NCI-H446 treated with DMSO at 0.1 percent for 48 hours (cell line): Measurements from ENCODE around the gene FAM81B.
"Not testable (repeated sequence)": the region's sequence is repeated elsewhere in the genome, so short reads cannot be mapped to it uniquely, and the experiment has no call there.

Experiments
- DNase-seq: peaks from one replicate; lab custom pipeline; 2025; lab: John Stamatoyannopoulos, UW

Gene FAM81B, protein sequence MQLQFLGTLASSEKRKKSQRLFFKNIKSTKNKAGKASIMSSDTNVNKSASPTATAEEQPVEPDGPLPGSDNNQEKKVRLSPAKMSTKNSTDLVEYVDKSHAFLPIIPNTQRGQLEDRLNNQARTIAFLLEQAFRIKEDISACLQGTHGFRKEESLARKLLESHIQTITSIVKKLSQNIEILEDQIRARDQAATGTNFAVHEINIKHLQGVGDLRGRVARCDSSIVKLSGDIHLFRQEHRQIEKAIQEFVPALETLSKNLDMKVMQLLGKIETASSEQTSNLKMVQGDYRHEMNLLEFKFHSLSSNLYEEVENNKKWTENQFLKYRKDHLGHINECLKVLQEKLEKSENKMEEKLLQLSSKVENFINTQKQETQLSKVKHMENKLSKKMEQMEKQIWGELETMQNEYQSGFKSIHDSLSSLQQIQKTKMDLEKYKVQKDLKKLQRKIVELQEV

DNA sequence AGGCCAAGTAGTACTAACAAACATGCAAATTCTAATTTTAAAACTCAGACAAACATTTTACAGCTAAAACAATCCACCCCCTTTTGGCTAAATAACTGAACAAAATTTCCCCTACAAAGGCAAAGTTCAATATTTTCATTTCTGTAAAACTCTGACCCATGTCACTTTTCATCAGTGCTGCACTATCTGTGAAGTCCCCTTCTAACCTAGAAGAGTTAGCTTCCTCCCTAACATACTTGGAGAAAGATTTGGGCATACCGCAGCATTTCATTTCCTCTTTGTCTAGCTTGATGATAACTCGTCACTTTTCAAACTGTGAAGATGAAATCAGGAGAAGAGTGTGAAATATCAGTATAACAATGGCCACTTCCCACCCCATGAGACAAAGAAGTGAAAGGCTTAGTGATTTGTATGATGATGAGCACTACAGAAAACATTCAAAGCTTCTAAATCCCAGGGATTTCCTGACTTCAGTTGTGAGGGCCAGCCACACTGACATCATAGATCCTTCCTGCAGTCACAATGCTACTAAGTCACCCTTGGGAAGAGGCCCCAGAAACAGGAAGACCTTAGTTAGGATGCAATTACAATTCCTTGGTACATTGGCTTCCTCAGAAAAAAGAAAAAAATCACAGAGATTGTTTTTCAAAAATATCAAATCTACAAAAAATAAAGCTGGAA is at the start of gene FAM81B:
TSS of gene FAM81B (plus strand) at position 555 of the 681 bp plus-strand sequence. CDS start at position 579, 24 bp downstream.
- no peak for DNase-seq

DNA sequence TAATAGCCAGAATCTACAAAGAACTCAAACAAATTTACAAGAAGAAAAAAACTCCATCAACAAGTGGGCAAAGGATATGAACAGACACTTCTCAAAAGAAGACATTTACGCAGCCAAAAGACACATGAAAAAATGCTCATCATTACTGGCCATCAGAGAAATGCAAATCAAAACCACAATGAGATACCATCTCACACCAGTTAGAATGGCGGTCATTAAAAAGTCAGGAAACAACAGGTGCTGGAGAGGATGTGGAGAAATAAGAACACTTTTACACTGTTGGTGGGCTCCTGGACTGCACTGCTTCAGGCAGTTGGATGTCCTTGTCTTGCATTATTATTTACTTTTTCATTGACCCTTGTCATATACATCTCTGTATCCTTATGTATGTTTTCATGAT is 49.7 kb upstream of the FAM81B start:
- not testable (repeated sequence) for DNase-seq

DNA sequence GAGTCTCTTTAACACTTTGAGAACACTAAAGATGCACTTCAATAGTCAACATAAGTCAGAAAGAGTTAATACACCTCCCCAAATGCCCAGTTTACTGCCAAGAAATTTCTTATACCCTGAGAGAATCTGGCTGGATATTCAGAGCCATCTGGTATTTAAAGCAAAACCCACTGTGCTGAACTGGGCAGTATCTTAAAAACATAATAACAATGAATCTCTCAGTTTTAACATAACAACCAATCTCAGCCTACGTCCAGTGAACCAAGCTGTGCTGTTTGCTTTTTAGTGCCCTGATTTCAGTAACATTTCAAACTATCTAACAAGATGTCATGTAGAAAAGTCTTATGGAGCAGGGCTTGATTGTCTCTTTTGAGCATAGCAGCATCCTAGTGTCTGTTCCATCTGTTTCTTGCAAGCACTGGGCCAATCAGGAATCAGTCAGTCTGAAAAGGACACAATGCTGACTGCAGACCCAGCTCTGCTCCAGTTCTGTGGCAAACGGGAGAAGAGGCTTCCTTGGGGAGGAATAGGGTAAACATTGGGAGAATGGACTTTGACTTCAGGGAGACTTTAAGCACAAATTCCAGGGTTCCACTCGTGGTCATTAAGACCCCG is 43.6 kb upstream of the FAM81B start:
- DNase-seq: peak; percentile 87

DNA sequence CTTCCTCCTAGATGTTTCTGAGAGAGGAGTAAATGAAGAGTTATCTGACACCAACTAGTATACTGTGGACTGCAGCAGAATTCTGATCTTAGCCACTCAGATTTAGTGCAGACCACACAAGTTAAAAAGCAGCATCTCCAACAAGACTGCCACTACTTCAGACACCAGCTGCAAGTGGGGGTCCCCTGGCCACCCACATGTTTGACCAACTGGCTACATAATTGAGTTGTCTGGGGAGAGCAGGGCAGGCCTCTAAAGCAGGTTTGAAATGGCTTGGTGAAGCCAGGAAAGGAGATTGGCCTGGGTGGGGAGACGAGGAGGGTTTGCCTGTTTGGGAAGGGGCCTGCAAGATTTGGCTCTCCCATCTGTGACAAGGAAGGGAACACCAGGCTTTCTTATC is 40.5 kb upstream of the FAM81B start:
- DNase-seq: no peak

DNA sequence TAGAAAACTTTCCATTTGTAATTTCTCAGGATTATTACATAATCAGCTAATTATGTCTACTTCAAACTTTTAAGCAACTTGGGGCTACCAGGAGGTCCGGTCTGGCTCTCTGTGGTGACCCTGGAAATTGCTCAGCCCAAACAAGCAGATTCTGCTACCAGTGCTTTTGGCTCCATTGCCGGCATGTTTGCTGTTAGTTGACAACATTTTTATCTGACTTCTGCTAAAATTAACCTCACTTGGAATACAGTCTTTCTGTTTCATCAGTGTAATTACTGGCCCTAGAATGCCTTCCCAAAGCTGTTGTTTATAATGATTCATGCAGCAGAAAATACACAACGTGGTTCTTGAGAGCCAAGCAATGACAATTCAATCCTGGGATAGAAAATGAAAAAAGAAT is 38.5 kb upstream of the FAM81B start:
- no peak for DNase-seq

DNA sequence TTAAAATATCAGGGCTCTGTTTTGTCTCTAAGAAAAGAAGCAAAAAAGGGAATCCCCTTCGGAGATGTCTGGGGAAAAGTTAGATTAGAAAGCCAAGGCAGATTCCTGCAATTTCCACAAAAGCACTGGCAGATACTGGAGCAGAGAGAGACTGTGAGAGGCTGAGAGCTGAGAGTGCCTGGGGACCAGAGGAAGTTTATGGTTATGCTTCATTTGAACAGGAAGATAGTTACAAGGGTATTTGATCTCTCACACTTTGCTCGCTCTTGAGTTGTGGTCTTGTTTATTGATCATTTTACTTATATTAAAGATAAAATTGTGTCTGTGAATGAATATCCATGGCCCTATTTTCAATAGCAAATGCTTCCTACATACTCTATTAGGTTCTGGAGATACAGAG is 32.8 kb upstream of the FAM81B start:
- DNase-seq: no peak

DNA sequence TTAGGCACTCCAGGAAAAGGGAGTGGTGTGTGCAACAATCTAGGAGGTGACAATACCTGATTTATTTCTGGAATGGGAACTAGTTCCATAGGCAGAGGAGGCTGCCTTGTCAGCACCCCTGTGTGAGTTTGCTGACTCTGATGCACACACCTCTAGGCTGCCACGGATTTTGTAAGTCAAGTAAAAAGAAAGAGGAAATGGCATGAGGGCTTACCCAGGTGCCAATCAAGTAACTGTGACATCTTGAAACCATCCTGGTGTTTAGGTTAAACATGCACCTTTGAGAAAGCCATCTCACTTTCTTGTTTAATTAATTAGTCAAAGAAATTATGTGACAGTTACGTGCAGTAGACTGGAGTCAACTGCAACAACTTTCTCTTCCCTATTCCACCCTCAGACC is 32.3 kb upstream of the FAM81B start:
- DNase-seq: no peak

DNA sequence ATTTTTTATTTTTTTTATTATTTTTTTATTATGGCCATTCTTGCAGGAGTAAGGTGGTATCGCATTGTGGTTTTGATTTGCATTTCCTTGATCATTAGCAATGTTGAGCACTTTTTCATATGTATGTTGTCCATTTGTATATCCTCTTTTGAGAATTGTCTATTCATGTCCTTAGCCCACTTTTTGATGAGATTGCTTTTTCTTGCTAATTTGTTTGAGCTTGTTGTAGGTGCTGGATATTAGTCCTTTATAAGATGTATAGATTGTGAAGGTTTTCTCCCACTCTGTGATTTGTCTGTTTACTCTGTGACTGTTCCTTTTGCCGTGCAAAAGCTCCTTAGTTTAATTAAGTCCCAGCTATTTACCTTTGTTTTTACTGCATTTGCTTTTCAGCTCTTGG is 30.5 kb upstream of the FAM81B start:
- DNase-seq: not testable (repeated sequence)

DNA sequence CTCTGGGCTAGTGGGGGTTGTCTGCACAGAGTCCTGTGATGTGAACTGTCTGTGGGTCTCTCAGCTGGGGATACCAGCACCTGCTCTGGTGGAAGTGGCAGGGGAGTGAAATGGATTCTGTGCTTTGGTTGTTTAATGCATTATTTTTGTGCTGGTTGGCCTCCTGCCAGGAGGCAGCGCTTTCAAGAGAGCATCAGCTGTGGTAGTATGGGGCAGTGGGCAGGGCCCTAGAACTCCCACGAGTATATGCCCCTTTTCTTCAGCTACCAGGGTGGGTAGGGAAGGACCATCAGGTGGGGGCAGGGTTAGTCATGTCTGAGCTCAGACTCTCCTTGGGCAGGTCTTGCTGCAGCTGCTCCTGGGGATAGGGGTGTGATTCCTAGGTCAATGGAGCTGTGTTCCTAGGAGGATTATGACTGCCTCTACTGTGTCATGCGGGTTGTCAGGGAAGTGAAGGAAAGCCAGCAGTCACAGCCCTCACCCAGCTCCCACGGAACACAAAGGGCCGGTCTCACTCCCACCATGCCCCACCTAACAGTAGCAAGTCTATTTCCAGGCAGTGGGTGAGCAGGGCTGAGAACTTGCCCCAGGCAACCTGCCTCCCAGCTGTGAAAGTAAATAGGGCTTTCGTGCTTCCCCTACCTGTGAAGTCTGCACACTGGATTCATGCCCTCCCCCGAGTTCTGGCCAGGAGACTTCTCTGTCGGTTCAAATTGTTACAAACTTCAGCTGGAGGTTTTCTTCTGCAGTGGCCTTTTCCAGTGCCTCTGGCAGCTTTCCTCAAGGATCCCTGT is 25.7 kb upstream of the FAM81B start:
- no peak for DNase-seq

DNA sequence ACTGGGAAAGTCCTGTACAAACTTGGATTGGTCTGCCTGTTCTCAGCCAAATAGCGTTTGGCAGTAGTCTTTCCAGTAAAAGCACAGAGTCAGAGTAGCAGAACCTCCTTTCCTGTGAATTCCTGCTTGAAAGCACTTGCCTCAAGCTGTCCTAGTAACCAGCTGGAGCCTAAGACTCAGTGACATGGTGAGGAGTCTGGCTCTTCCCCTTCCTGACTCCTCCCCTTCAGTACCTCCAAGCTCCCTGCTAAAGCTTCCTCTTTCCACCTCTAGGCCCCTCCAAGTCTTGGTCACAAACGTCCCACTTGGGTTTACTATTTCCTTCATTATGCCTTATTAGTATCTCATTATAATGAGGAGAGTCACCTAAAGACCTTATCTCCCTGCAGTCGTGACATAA is 21.4 kb upstream of the FAM81B start:
- DNase-seq: no peak

DNA sequence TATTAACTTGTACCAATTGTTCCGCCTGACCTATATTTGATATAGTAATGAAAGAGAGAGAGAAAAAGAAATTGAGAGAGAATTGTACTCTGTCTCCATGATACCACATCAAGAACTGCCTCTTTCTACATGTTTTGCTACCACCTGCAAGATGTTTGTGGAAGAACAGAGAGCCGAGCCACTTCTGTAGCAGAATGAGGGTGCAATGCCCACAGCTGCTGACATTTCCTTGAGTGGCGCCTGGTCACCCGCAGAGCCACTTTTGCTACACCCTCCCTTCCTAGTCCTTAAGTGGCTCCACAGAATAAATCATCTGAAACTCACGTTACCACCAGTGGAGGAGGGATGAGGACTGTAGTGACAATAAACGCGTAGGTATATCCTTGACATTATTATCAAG is 17.1 kb upstream of the FAM81B start:
- DNase-seq: no peak

DNA sequence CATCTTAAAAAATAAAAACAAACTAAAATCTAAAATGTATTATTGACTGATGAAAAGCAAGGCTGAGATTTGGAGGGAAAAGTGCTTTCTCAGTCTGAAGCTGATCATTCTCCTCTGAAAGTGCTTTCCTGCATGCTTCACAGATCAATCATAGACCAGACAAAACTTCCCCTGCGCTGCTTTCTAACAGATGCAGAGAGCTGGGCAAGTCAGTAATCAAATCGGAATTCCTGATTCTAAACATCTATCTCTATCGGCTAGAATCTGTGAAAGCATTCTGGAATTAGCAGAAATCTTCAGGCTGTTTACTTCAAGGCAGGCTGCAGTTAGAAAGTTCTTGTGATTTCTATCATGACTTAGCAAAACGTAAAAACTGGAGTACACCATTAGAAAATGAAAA is 15.6 kb upstream of the FAM81B start:
- no peak for DNase-seq

DNA sequence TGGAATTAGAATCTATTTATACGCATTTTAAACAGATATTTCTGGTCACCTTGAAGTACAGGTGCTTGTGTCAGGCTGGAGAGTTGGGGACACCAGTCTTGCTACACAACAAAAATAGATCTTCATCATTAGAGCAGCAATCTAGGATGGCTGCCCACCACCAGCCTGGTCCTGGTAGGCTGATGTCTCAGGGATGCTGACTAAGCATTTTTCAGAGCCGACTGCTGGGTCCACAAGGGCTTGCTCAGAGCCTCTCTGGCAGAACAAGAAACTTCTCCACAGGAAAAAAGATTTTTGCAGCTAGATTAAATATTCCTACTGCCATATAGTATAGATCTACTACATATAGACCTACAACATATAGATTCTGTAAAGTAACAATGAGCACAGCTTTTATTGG is 12.0 kb upstream of the FAM81B start:
- DNase-seq: no peak

DNA sequence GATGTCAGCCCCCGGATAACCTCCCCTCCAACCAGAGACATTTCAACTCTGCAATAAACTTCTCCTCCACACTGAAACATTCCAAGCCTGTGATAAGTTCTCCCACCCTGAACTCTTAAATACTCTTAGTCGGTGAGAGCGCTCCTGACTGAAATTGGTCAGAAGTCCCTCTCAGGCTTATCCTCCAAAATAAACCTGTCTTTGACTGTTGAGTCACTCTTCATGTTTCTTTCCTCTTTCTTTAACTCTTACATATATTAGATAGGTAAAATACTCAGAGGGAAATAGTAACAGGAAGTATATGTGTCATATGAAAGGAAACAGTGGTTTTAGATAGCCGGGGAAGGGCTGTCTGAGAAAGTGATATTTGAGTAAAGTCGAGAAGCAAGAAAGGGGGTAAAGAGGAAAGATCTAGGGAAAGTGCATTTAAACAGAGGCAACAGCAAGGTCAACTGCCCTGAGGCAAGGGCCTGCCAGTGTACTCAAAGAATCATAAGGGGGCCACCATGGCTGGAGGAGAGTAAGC is 11.0 kb upstream of the FAM81B start:
- no peak for DNase-seq

DNA sequence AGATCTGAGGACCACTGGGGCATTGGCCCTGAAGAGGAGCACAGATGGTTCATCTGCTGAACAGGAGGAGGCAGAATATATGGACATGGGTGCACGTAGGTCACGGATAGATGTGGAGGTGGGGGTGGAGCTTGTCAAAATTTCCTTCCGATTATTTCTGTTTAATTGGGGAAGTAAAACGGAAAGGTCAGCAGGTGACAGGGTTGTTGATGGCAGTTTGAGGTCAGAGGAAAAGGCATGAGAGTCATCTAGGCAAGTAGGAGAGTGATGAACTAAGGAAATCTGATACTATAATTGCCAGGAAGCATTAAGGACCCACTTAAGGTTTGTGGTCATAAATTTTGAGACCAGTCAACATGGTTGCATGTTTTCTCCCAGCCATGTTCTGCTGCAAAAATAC is 8.4 kb upstream of the FAM81B start:
- DNase-seq: no peak

DNA sequence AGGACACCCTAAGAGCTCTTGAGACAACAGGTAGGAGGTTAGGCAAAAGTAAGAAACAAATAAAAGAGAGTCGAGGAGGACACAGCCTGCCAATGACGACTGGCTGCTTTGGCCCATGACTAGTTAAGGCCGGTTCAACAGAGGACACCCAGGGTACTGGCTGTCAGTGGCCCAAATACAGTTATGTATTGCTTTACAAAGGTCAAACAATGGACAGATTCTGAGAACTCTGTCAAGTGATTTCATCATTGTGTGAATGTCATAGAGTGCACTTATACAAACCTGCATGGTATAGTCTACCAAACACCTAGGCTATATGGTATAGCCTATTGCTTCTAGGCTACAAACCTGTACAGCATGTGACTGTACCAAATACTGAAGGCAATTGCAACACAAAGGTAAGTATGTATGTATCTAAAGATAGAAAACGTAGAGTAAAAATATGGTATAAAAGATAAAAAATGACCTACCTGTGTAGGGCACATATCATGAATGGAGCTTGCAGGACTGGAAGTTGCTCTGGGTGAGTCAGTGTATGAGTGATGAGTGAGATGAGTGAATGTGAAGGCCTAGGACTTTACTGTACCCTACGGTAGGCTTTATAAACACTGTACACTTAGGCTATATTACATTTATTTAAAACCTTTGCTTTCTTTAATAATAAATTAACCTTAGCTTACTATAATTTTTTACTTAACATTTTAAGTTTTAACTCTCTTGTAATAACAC is 6.5 kb upstream of the FAM81B start:
- no peak for DNase-seq

DNA sequence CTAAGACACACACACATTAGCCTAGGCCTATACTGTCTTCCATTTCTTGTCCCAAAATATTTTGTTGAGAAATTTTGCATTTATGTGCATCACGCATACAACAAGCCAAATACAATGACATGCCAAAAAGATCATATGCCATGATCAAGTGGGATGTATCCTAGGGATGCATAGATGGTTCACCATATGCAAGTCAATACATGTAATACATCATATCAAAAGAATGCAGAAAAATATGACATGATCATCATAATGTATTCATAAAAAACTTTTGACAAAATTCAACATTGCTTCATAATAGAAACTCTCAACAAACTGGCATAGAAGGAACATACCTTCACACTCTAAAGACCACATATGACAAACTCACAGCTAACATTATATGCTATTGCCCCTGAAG is 5.8 kb upstream of the FAM81B start:
- DNase-seq: no peak

DNA sequence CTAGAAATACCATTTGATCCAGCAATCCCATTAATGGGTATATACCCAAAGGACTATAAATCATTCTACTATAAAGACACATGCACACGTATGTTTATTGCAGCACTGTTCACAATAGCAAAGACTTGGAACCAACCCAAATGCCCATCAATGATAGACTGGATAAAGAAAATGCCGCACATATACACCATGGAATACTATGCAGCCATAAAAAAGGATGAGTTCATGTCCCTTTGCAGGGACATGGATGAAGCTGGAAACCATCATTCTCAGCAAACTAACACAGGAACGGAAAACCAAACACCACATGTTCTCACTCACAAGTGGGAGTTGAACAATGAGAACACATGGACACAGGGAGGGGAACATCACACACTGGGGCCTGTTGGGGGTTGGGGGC is 799 bp downstream of the FAM81B start:
- not testable (repeated sequence) for DNase-seq

DNA sequence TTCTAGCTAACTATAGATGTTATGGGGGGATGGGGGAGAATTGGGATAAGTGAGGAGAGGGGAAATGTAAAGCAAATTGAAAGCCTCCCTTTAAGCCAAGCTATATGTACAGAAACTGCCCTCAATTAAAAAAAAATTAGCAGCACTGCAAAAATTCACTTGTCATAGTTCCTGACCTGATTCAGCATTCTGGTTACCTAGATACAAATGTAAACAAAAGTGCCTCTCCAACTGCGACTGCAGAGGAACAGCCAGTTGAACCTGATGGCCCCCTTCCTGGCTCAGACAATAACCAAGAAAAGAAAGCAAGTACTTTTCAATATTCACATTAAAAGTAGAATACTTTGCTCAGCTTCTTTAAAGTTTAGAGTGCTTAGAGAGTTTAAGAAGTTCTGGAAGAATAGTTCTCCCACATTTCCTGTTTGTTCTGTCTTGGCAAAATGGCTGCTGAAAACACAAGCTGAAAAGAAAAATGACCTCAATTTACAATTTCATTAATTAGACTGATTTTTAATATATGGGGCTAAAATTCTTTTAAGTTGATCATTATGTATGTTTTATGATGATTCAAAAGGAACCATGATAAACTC is 1.5 kb downstream of the FAM81B start:
- no peak for DNase-seq

DNA sequence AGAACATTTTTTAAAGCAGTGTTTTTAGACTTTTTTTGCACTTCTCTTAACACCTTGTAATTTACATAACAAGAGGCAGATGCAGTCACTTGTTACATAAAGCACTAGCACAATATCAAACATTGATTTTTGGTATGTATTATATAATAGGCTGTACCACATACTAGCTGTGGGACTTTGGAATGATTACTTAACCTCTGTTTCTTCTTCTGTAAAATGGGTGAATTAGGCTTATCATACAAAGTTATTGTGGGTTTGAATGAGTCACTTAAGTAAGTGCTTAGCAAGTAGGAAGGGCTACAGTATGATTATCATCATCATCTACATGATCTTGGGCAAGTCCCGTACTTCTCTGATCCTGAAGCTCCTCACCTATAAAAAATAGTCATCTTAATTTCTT is 2.1 kb downstream of the FAM81B start:
- DNase-seq: no peak

DNA sequence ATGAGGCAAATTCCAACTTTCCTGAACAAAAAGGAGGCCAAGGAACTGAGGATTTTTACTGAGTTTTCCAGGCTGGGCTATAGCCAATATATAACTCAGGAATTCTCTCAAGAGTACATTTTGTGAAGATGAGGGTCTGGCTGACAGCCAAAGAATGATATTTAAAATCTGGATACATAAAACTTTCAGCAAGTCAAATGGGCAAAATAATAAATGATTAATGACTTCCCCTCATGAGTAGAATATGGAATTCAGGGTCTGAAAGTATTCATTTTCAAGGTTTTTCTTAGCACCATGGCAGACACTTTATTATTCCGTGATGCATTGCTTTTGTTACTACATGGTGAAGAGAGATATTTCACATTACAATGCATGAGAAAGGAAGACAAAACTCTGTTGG is 7.8 kb downstream of the FAM81B start:
- no peak for DNase-seq
